ENCODE results near the gene CCDC182.

- TF ChIP-seq, protein P1, sequence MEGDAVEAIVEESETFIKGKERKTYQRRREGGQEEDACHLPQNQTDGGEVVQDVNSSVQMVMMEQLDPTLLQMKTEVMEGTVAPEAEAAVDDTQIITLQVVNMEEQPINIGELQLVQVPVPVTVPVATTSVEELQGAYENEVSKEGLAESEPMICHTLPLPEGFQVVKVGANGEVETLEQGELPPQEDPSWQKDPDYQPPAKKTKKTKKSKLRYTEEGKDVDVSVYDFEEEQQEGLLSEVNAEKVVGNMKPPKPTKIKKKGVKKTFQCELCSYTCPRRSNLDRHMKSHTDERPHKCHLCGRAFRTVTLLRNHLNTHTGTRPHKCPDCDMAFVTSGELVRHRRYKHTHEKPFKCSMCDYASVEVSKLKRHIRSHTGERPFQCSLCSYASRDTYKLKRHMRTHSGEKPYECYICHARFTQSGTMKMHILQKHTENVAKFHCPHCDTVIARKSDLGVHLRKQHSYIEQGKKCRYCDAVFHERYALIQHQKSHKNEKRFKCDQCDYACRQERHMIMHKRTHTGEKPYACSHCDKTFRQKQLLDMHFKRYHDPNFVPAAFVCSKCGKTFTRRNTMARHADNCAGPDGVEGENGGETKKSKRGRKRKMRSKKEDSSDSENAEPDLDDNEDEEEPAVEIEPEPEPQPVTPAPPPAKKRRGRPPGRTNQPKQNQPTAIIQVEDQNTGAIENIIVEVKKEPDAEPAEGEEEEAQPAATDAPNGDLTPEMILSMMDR (IDR thresholded peaks at IDR 0.05), result no peak
- no peak for TF ChIP-seq POLR2AphosphoS5 (IDR thresholded peaks at IDR 0.05)
- no peak for TF ChIP-seq POLR2A (IDR thresholded peaks at IDR 0.05)
Observed at GRCh38 chr17:57757735-57758134, 12.6 kb upstream of the CCDC182 start.
